Measurements from ENCODE around the gene FAM181B.
A peak's percentile ranks its signal among the peaks of the same experiment; 100 is the strongest.

Gene FAM181B

GRCh38 chr11:82733444-82734119 lies at the start of gene FAM181B:
FAM181B (minus strand) TSS chr11:82733864; CDS start chr11:82733729, 135 bp downstream.
- peak; percentile 14 to 25 for DNase-seq (ENCODE audit: low read depth in 2 of 2)
- no peak for TF ChIP-seq CTCF (IDR thresholded peaks at IDR 0.05; ENCODE audit: low read depth, low read length)
- H3K4me3 ChIP-seq (replicated peaks in 1 of 2; ENCODE audit: low read depth in 2 of 2, low read length in 2 of 2): peak within 1 kb of the TSS; percentile 32 to 36

- no peak for DNase-seq (ENCODE audit: low read depth in 2 of 2)
- H3K4me3 ChIP-seq (replicated peaks in 1 of 2; ENCODE audit: low read depth in 2 of 2, low read length in 2 of 2): no peak overlapping the region
- TF ChIP-seq CTCF (IDR thresholded peaks at IDR 0.05; ENCODE audit: low read depth, low read length): no peak
These were observed 49.2 kb upstream of the FAM181B start for GRCh38 chr11:82782825-82783374.

GRCh38 chr11:82778776-82779175 lies 45.1 kb upstream of the FAM181B start:
- no peak for DNase-seq (ENCODE audit: low read depth in 2 of 2)
- no peak for TF ChIP-seq CTCF (IDR thresholded peaks at IDR 0.05; ENCODE audit: low read depth, low read length)
- no peak overlapping the region for H3K4me3 ChIP-seq (replicated peaks in 1 of 2; ENCODE audit: low read depth in 2 of 2, low read length in 2 of 2)

GRCh38 chr11:82776377-82776776 lies 42.7 kb upstream of the FAM181B start:
- no peak for TF ChIP-seq CTCF (IDR thresholded peaks at IDR 0.05; ENCODE audit: low read depth, low read length)
- no peak overlapping the region for H3K4me3 ChIP-seq (replicated peaks in 1 of 2; ENCODE audit: low read depth in 2 of 2, low read length in 2 of 2)
- peak in 1 of 2 donors; percentile 2 for DNase-seq (ENCODE audit: low read depth in 2 of 2)

- DNase-seq (ENCODE audit: low read depth in 2 of 2): peak; percentile 64 to 71
- TF ChIP-seq CTCF (IDR thresholded peaks at IDR 0.05; ENCODE audit: low read depth, low read length): peak; percentile 92
- H3K4me3 ChIP-seq (replicated peaks in 1 of 2; ENCODE audit: low read depth in 2 of 2, low read length in 2 of 2): no peak overlapping the region
These were observed 42.2 kb upstream of the FAM181B start for GRCh38 chr11:82775736-82776346.

- TF ChIP-seq CTCF (IDR thresholded peaks at IDR 0.05; ENCODE audit: low read depth, low read length): no peak
- DNase-seq (ENCODE audit: low read depth in 2 of 2): no peak
- H3K4me3 ChIP-seq (replicated peaks in 1 of 2; ENCODE audit: low read depth in 2 of 2, low read length in 2 of 2): no peak overlapping the region
These were observed 41.6 kb upstream of the FAM181B start for GRCh38 chr11:82775218-82775617.

All from cardiac fibroblast (primary cell).